ENCODE results near the gene RGS17.
"Not testable (repeated sequence)": the region's sequence is repeated elsewhere in the genome, so short reads cannot be mapped to it uniquely, and the experiment has no call there.

Gene RGS17
- total RNA-seq, result 0 to 0.21 reads per million in 2 donors

GRCh38 chr6:153131037-153131981, at the start of gene RGS17:
Gene RGS17 (minus strand): TSS chr6:153131282. CDS start chr6:153044018, 87,264 bp downstream.
- DNase-seq, result no peak

GRCh38 chr6:153172815-153173214, 41.7 kb upstream of the RGS17 start:
- DNase-seq, result no peak

GRCh38 chr6:153170511-153170910, 39.4 kb upstream of the RGS17 start:
- no peak for DNase-seq

- DNase-seq, result no peak
Measured at GRCh38 chr6:153167907-153168306, 36.8 kb upstream of the RGS17 start.

GRCh38 chr6:153167061-153167891, 36.2 kb upstream of the RGS17 start:
- no peak for DNase-seq

DNA sequence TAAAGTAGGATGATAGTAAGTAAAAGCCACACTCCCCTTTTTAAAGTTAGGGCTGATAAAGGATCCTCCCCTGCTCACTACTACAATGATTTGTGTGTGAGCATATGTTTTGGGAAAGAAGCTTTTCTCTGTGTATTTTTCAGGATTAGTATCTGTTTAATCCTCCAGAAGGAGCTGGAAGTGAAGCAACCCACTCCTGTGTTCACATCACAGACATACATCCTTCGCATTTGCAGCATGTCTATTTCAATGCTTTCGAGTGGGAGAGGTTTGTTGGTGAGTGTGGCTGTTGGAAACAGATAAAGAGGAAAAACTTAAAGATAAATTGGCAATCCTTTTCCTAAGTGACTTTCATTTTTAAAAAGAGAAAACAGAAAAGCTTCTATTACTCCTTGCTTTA, 31.6 kb upstream of the RGS17 start:
- no peak for DNase-seq

- no peak for DNase-seq
Measured at GRCh38 chr6:153162172-153162571, 31.1 kb upstream of the RGS17 start.

GRCh38 chr6:153160221-153160620, 29.1 kb upstream of the RGS17 start:
- DNase-seq, result no peak

GRCh38 chr6:153150752-153151440, 19.8 kb upstream of the RGS17 start:
- no peak for DNase-seq

DNA sequence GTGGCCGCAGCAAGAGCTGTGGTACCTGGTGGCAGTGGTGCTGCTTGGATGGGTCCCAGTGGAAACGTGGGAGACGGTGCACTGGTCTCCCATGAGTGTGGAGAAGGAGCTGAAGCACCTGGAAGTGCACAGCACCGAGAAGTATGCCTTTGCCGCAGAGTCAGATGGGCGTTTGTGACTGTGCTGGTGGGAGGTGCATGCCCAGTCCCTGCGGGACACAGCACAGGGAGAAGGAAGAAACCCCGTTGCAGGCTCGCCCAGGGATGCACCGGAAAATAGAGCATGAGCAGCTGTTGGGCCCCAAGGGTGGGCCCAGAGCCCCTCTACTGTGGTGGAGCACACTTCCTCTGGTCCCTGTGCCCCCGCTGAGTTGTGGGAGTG, 19.3 kb upstream of the RGS17 start:
- DNase-seq, result no peak

GRCh38 chr6:153149891-153150290, 18.8 kb upstream of the RGS17 start:
- no peak for DNase-seq

- DNase-seq, result no peak
Measured at GRCh38 chr6:153146413-153146812, 15.3 kb upstream of the RGS17 start.

- DNase-seq, result no peak
Measured at GRCh38 chr6:153145591-153145990, 14.5 kb upstream of the RGS17 start.

- no peak for DNase-seq
Measured at GRCh38 chr6:153143200-153143599, 12.1 kb upstream of the RGS17 start.

DNA sequence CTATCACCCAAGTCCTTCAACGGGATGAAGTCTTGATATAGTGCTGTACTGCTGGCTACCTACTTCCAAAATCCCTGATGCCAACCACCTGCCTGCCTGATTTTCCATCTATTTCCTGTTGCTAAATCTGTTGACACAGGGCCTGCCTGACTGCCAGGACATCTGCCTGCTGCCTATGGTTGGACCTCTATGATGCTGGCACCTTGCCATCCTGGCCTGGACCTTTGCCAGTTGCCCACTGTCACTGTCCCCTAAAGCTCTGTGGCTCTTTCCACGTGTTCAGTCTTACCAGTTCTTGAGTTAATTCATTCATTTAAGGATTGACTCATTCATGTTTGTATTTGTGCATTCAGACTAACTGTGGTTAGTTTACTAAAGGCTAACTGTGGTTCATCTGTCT, 9.2 kb upstream of the RGS17 start:
- DNase-seq, result no peak

DNA sequence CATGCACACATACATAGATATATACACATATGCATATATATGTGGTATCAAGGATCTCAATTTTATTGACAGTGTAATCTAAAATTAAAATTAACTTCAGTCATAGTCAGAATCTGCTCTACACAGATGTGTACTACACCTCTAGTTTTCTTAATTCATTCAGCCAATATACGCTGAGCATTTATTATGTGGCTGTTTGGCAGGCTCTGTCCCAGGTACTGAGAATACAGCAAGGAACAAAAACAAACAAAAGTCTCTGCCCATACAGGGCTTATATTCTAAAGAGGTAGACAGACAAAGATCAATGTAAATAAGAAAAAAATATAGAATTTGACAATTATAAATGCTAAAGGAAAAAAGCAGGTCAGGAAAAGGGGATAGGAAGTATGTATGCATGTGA, 7.8 kb upstream of the RGS17 start:
- no peak for DNase-seq

DNA sequence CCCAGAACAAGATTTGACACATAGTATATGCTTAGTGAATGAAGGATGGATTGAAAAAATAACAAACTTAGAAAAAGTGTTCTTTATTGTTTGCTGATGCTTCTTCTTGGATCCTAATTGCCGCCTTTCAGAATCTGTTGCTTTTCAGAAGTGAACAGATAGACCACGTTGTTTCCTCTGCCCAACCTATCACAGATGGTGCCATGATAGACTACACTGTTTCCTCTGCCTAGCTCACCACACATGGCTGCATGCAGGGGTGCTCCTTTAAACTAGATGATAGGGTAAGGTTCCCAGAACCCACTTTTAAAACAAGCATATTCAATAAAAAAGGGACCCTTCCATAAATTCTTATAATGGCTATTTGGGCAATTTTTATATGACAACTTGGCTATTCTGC, 4.6 kb upstream of the RGS17 start:
- no peak for DNase-seq

DNA sequence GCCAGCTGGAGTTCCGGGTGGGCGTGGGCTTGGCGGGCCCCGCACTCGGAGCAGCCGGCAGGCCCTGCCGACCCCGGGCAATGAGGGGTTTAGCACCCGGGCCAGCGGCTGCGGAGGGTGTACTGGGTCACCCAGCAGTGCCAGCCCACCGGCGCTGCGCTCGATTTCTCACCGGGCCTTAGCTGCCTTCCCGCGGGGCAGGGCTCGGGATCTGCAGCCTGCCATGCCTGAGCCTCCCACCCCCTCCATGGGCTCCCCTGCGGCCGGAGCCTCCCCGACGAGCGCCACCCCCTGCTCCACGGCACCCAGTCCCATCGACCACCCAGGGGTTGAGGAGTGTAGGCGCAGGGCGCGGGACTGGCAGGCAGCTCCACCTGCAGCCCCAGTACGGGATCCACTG, 2.6 kb upstream of the RGS17 start:
- DNase-seq, result not testable (repeated sequence)

- DNase-seq, result no peak
Measured at GRCh38 chr6:153130515-153131036, 506 bp downstream of the RGS17 start.

- no peak for DNase-seq
Measured at GRCh38 chr6:153129873-153130514, 1.1 kb downstream of the RGS17 start.

DNA sequence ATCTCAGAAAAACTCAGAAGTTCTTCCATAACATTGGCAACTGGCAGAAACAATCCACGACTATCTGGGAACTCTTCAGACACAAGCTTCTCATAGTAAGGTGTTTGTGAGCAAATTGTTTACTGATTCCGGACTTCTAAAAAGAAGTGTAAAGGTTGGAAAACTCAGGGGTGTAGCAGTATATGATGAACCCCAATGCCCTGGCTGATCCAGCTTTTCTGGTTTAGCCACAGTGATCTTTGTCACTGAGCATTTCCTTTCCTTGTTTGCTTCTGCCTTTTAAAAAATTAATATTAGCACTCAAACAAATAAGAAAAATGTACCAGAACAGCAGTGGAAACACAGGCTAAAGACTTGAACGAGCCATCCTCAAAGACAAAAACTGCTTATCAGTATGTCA, 4.9 kb downstream of the RGS17 start:
- no peak for DNase-seq

DNA sequence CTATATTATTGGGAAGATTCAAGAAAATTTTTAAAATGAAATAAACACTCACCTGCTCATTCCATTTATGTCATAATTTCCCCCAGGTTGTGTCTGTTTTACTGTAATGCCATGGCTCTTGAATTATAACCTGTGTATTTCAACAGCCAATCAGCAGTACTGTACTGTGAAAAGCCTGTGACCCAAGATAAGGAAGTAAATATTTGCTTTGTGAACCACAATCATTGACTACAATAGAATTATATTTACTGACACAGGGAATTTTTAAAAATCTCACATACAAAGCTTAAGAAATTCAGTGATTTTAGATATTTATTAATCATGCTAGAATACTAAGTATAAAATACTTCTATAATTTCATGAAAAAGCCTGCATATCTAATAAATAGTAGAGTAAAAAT, 6.0 kb downstream of the RGS17 start:
- no peak for DNase-seq

Data from T-helper 9 cell (primary cell).